Measurements from ENCODE around the gene TBC1D3K. TPM values are rescaled to one million over a fixed set of nuclear protein-coding genes. Genes with fewer than 3 reads are reported as not detected.

Gene TBC1D3K
- total RNA-seq, 1 experiment from 2014 or later = not detected

Other genes with a start within 250 kb of the TBC1D3K start
- gene HNF1B, start 179.4 kb upstream of the TBC1D3K start, total RNA-seq (2021) = not detected in 2 replicates
- gene TBC1D3L, start 64.6 kb downstream of the TBC1D3K start, total RNA-seq (2021) = 25.2 and 33.5 TPM in 2 replicates
- gene TBC1D3D, start 79.6 kb downstream of the TBC1D3K start, total RNA-seq (2021) = 0.92 and 1.8 TPM in 2 replicates
- gene TBC1D3C, start 144.2 kb downstream of the TBC1D3K start, total RNA-seq (2021) = 0.31 TPM in 1 of 2 replicates, not detected in the other
- gene TBC1D3E, start 203.5 kb downstream of the TBC1D3K start, total RNA-seq (2021) = not detected in 2 replicates